Measurements from ENCODE around the gene IQGAP2. TPM values are rescaled to one million over a fixed set of nuclear protein-coding genes. Genes with fewer than 3 reads are reported as not detected.

Gene IQGAP2
- total RNA-seq, 1 donor from 2014 or later: 43.5 TPM

- Mint-ChIP-seq H3K9me3 (no peaks in the 10 kb centered on the region), H3K27ac (no peak overlapping the region), H3K27me3 (ENCODE audit: insufficient read depth) (peaks cover 21% of the 10 kb centered on the region), H3K4me1 (ENCODE audit: low read depth) (peaks cover 33% of the 10 kb centered on the region), H3K4me3 (peak overlapping the region; percentile 3), H3K36me3 (ENCODE audit: low read depth) (peaks cover 5% of the 10 kb centered on the region)
- intact Hi-C loops (cut with micrococcal nuclease): loop anchor here (5.0 to 10.0 kb wide), 3 partner anchors 116 to 1056 kb away; partner anchors contain the start of gene TBCA
- no peak for DNase-seq (ENCODE audit: low spot score)
These were observed 315.3 kb downstream of the IQGAP2 start for GRCh38 chr5:76718381-76718832.

- Mint-ChIP-seq H3K36me3 (ENCODE audit: low read depth) (peaks cover 5% of the 10 kb centered on the region), H3K27ac (no peak overlapping the region), H3K27me3 (ENCODE audit: insufficient read depth) (peaks cover 16% of the 10 kb centered on the region), H3K9me3 (no peaks in the 10 kb centered on the region), H3K4me3 (no peak overlapping the region), H3K4me1 (ENCODE audit: low read depth) (peaks cover 31% of the 10 kb centered on the region)
- DNase-seq (ENCODE audit: low spot score): no peak
- intact Hi-C loops (cut with micrococcal nuclease): loop anchor here (5.0 to 10.0 kb wide), 3 partner anchors 117 to 1056 kb away; partner anchors contain the start of gene TBCA
These were observed 315.8 kb downstream of the IQGAP2 start for GRCh38 chr5:76718880-76719279.

GRCh38 chr5:76720988-76721569 is 318.0 kb downstream of the IQGAP2 start:
- Mint-ChIP-seq H3K9me3 (no peaks in the 10 kb centered on the region), H3K27me3 (ENCODE audit: insufficient read depth) (peaks cover 2% of the 10 kb centered on the region), H3K36me3 (ENCODE audit: low read depth) (peaks cover 5% of the 10 kb centered on the region), H3K27ac (no peak overlapping the region), H3K4me1 (ENCODE audit: low read depth) (peaks cover 29% of the 10 kb centered on the region), H3K4me3 (no peak overlapping the region)
- DNase-seq (ENCODE audit: low spot score): no peak
- intact Hi-C loops (cut with micrococcal nuclease): no loop called here

- no peak for DNase-seq (ENCODE audit: low spot score)
- Mint-ChIP-seq H3K27me3 (ENCODE audit: insufficient read depth) (peaks cover 2% of the 10 kb centered on the region), H3K9me3 (peaks cover 3% of the 10 kb centered on the region), H3K4me1 (ENCODE audit: low read depth) (peaks cover 15% of the 10 kb centered on the region), H3K4me3 (no peak overlapping the region), H3K36me3 (ENCODE audit: low read depth) (peaks cover 6% of the 10 kb centered on the region), H3K27ac (no peak overlapping the region)
- intact Hi-C loops (cut with micrococcal nuclease): no loop called here
These were observed 320.2 kb downstream of the IQGAP2 start for GRCh38 chr5:76723266-76723665.

GRCh38 chr5:76723906-76724305 is 320.8 kb downstream of the IQGAP2 start:
- Mint-ChIP-seq H3K27me3 (ENCODE audit: insufficient read depth) (peaks cover 2% of the 10 kb centered on the region), H3K27ac (no peak overlapping the region), H3K4me3 (no peak overlapping the region), H3K9me3 (peaks cover 5% of the 10 kb centered on the region), H3K4me1 (ENCODE audit: low read depth) (peaks cover 15% of the 10 kb centered on the region), H3K36me3 (ENCODE audit: low read depth) (peaks cover 7% of the 10 kb centered on the region)
- intact Hi-C loops (cut with micrococcal nuclease): no loop called here
- no peak for DNase-seq (ENCODE audit: low spot score)

DNA sequence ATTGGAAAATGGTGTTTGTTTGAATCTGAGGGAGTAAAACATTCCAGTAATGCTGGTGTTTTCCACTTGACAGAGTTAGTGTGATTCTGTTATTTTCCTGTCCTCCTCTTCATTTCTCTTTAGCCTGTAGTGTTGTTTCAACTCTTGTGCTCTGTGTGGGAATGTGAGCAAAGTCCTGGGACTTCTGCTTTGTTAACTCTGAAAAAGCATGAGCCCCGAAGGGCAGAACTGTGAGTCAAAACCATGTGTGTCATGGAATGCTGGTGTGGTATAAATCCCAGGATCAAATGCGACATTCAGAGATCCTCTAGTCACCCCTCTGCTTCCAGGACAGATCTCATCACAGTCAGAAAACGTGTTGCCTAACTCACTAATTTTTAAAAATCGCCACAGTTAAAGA is 321.8 kb downstream of the IQGAP2 start:
- Mint-ChIP-seq H3K9me3 (peaks cover 15% of the 10 kb centered on the region), H3K4me3 (no peak overlapping the region), H3K36me3 (ENCODE audit: low read depth) (peaks cover 16% of the 10 kb centered on the region), H3K4me1 (ENCODE audit: low read depth) (peaks cover 15% of the 10 kb centered on the region), H3K27ac (no peak overlapping the region), H3K27me3 (ENCODE audit: insufficient read depth) (peaks cover 2% of the 10 kb centered on the region)
- intact Hi-C loops (cut with micrococcal nuclease): no loop called here
- no peak for DNase-seq (ENCODE audit: low spot score)

DNA sequence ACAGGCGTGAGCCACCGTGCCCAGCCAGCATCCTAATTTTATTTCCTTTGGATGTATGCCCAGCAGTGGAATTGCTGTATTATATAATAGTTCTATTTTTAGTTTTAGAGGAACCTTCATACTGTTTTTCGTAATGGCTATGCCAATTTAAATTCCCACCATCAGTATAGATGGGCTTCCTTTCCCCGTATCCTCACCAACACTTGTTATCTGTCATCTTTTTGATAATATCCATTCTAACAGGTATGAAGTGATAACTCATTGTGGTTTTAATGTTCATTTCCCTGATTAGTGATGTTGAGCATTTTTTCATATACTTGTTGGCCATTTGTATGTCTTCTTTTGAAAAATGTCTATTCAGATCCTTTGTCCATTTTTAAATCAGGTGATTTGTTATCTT is 325.9 kb downstream of the IQGAP2 start:
- intact Hi-C loops (cut with micrococcal nuclease): no loop called here
- no peak for DNase-seq (ENCODE audit: low spot score)
- Mint-ChIP-seq H3K36me3 (ENCODE audit: low read depth) (peaks cover 37% of the 10 kb centered on the region), H3K27ac (no peak overlapping the region), H3K4me3 (no peak overlapping the region), H3K4me1 (ENCODE audit: low read depth) (peaks cover 28% of the 10 kb centered on the region), H3K27me3 (ENCODE audit: insufficient read depth) (no peaks in the 10 kb centered on the region), H3K9me3 (peaks cover 27% of the 10 kb centered on the region)

DNA sequence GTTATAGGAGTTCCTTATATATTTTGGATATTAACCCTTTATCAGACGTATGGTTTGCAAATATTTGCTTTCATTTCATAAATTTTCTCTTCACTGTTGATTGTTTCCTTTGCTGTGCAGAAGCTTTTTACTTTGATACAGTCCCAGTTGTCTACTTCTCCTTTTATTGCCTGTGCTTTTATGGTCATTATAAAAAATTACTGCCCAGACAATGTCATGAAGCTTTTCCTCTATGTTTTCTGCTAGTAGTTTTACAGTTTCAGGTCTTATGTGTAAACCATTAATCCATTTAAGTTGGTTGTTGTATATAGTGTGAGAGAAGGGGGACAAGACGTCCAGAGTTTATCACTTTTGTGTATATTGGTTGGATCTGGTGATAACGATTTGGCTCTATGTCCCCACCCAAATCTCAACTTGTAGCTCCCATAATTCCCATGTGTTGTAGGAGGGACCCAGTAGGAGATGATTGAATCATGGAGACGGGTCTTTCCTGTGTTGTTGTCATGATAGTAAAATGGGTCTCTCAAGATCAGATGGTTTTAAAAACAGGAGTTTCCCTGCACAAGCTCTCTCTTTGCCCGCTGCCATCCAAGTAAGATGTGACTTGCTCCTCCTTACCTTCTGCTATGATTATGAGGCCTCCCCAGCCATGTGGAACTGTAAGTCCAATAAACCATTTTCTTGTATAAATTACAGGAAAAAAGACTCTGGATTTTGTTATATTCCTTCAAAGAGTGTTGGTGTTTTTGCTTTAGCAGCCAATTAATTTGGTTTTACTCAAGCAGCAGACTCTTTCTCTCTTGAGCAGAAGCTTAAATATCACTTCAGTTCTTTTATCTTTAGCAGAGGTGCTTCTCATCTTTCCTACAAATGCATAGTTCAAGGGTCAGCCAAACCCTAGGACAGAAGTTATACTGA is 326.5 kb downstream of the IQGAP2 start:
- H3K4me1 Mint-ChIP-seq (ENCODE audit: low read depth): peaks cover 31% of the 10 kb centered on the region
- H3K36me3 Mint-ChIP-seq (ENCODE audit: low read depth): peaks cover 37% of the 10 kb centered on the region
- peaks cover 27% of the 10 kb centered on the region for H3K9me3 Mint-ChIP-seq
- no peak overlapping the region for H3K4me3 Mint-ChIP-seq
- intact Hi-C loops (cut with micrococcal nuclease): no loop called here
- H3K27me3 Mint-ChIP-seq (ENCODE audit: insufficient read depth): no peaks in the 10 kb centered on the region
- H3K27ac Mint-ChIP-seq: no peak overlapping the region
- no peak for DNase-seq (ENCODE audit: low spot score)

- H3K9me3 Mint-ChIP-seq: peaks cover 27% of the 10 kb centered on the region
- no peak for DNase-seq (ENCODE audit: low spot score)
- H3K27ac Mint-ChIP-seq: peak overlapping the region; percentile 53
- no peaks in the 10 kb centered on the region for H3K27me3 Mint-ChIP-seq (ENCODE audit: insufficient read depth)
- no peak overlapping the region for H3K4me3 Mint-ChIP-seq
- intact Hi-C loops (cut with micrococcal nuclease): no loop called here
- H3K36me3 Mint-ChIP-seq (ENCODE audit: low read depth): peaks cover 34% of the 10 kb centered on the region
- peaks cover 31% of the 10 kb centered on the region for H3K4me1 Mint-ChIP-seq (ENCODE audit: low read depth)
These were observed 329.4 kb downstream of the IQGAP2 start for GRCh38 chr5:76732405-76733048.

- peaks cover 34% of the 10 kb centered on the region for H3K36me3 Mint-ChIP-seq (ENCODE audit: low read depth)
These were observed 329.9 kb downstream of the IQGAP2 start for GRCh38 chr5:76733049-76733417.

GRCh38 chr5:76735762-76736545 is 332.9 kb downstream of the IQGAP2 start:
- H3K27me3 Mint-ChIP-seq (ENCODE audit: insufficient read depth): no peaks in the 10 kb centered on the region
- no peak overlapping the region for H3K4me3 Mint-ChIP-seq
- H3K36me3 Mint-ChIP-seq (ENCODE audit: low read depth): peaks cover 12% of the 10 kb centered on the region
- peaks cover 55% of the 10 kb centered on the region for H3K4me1 Mint-ChIP-seq (ENCODE audit: low read depth)
- H3K9me3 Mint-ChIP-seq: peaks cover under 1% of the 10 kb centered on the region
- intact Hi-C loops (cut with micrococcal nuclease): no loop called here
- H3K27ac Mint-ChIP-seq: no peak overlapping the region
- no peak for DNase-seq (ENCODE audit: low spot score)

More at GRCh38 chr5:76733049-76733417, 329.9 kb downstream of the IQGAP2 start:
- Mint-ChIP-seq H3K9me3 (peaks cover 26% of the 10 kb centered on the region), H3K27ac (peak overlapping the region; percentile 53), H3K27me3 (ENCODE audit: insufficient read depth) (no peaks in the 10 kb centered on the region), H3K4me3 (no peak overlapping the region), H3K4me1 (ENCODE audit: low read depth) (peaks cover 35% of the 10 kb centered on the region)
- no peak for DNase-seq (ENCODE audit: low spot score)
- intact Hi-C loops (cut with micrococcal nuclease): no loop called here

Data from activated T-helper 1 cell treated with anti-CD3 and anti-CD28 coated beads, Interleukin-12 subunit alpha, Interleukin-12 subunit beta, Interleukin-2, Interleukin-4 antibody, amounts not matched to agents 30 ng/mL and 10 ng/mL and 1 ng/mL, durations not matched to agents 14 hours and 24 hours and 36 hours (primary cell).